Caco-2 (cell line): ENCODE measurements around the gene MS4A15. TPM values are rescaled to one million over a fixed set of nuclear protein-coding genes. Genes with fewer than 3 reads are reported as not detected.

ENCODE experiments used
- BruUV-seq: library from RNA; stranded (reverse); fragments of 400-500 nt; replicated peaks from 2 replicates; lab custom pipeline; 2021; lab: Mats Ljungman, UMichigan
- CTCF ChIA-PET: fragments of 300-600 bp; sonication (Branson Sonifier 250); formaldehyde crosslinking; loops from one replicate; lab custom pipeline; 2022; ENCODE audit warnings: antibody characterized with exemption; lab: Charles Lee
- POLR2A ChIA-PET: fragments of 300-600 bp; sonication (Branson Sonifier 250); formaldehyde crosslinking; loops from one replicate; lab custom pipeline; 2022; ENCODE audit warnings: antibody characterized with exemption; lab: Charles Lee
- DNase-seq, 2 experiments: peaks; one replicate each; pipeline versions ENCODE4 v3.0.0 to v3.0.0-alpha.2; 2020 to 2022
- H3K27me3 ChIP-seq: replicated peaks from 2 replicates; pipeline ENCODE4 v1.6.0; 2011; ENCODE audit warnings: low read length; ENCODE audit not compliant: control insufficient read depth, insufficient read depth
- H3K36me3 ChIP-seq: 2 replicates; pipeline ENCODE4 v1.5.1; 2011; ENCODE audit warnings: low read length; ENCODE audit not compliant: control insufficient read depth, insufficient read depth
- H3K4me1 ChIP-seq: fragments of 250-450 bp; sonication (Bioruptor Pico); 2 replicates; pipeline ENCODE4 v1.5.1; 2020; ENCODE audit warnings: mild to moderate bottlenecking
- H3K4me3 ChIP-seq: 2 replicates; pipeline ENCODE4 v1.5.1; 2011; ENCODE audit warnings: low read depth, mild to moderate bottlenecking, control low read depth, low read length
- H3K9me3 ChIP-seq: fragments of 250-450 bp; sonication (Bioruptor Pico); 2 replicates; pipeline ENCODE4 v1.5.1; 2020; ENCODE audit warnings: mild to moderate bottlenecking, moderate library complexity
- H3K27ac Mint-ChIP-seq: one replicate; pipeline ENCODE4 v1.8.0; 2022; ENCODE audit warnings: mixed read lengths; ENCODE audit not compliant: unreplicated experiment
- H3K27me3 Mint-ChIP-seq: one replicate; pipeline ENCODE4 v1.8.0; 2022; ENCODE audit warnings: mixed read lengths; ENCODE audit not compliant: insufficient read depth, unreplicated experiment
- H3K36me3 Mint-ChIP-seq: one replicate; pipeline ENCODE4 v1.8.0; 2022; ENCODE audit warnings: mild to moderate bottlenecking, mixed read lengths; ENCODE audit not compliant: insufficient read depth, unreplicated experiment
- H3K4me1 Mint-ChIP-seq: one replicate; pipeline ENCODE4 v1.8.0; 2022; ENCODE audit warnings: low read depth, mixed read lengths; ENCODE audit not compliant: unreplicated experiment
- H3K4me3 Mint-ChIP-seq: one replicate; pipeline ENCODE4 v1.8.0; 2022; ENCODE audit warnings: mild to moderate bottlenecking, moderate library complexity, mixed read lengths; ENCODE audit not compliant: unreplicated experiment
- H3K9me3 Mint-ChIP-seq: one replicate; pipeline ENCODE4 v1.8.0; 2022; ENCODE audit warnings: mixed read lengths; ENCODE audit not compliant: unreplicated experiment
- intact Hi-C: fragments of 100-400 bp; cut with micrococcal nuclease; formaldehyde crosslinking; loops from one replicate; pipeline ENCODE4 v1.10.0; 2022; ENCODE audit not compliant: unreplicated experiment
- total RNA-seq: library from RNA; stranded (reverse); gene quantifications from 2 replicates; pipeline ENCODE4 v1.2.3, GENCODE V29; 2022
- TF ChIP-seq, protein P1 (sequence below), 2 experiments: fragments of 200-600 bp in 1 of 2; IDR thresholded peaks; 1 replicate in 1 of 2; 2 replicates in 1 of 2; pipeline versions ENCODE4 v1.5.1 to v1.8.0; 2011 to 2022; ENCODE audit warnings: antibody characterized with exemption in 1 of 2, control low read depth in 1 of 2, inconsistent platforms in 1 of 2, low read depth in 1 of 2, low read length in 1 of 2, mild to moderate bottlenecking in 1 of 2, moderate library complexity in 1 of 2; ENCODE audit not compliant: insufficient read depth in 1 of 2, severe bottlenecking in 1 of 2, unreplicated experiment in 1 of 2

MS4A15 gene
- total RNA-seq, 1 experiment from 2014 or later, result not detected

- Histone ChIP-seq H3K9me3 (peaks cover 27% of the 10 kb centered on the region), H3K4me3 (no peak overlapping the region), H3K36me3 (no peaks in the 10 kb centered on the region), H3K27me3 (no peaks in the 10 kb centered on the region), H3K4me1 (peaks cover 14% of the 10 kb centered on the region)
- BruUV-seq, result no TSS peak
- Mint-ChIP-seq H3K27ac (no peak overlapping the region), H3K4me1 (peaks cover 13% of the 10 kb centered on the region), H3K36me3 (peaks cover 6% of the 10 kb centered on the region), H3K9me3 (peaks cover 12% of the 10 kb centered on the region), H3K4me3 (no peak overlapping the region), H3K27me3 (no peaks in the 10 kb centered on the region)
- ChIA-PET POLR2A (no interaction called here), CTCF (no interaction called here)
- no peak for DNase-seq
- intact Hi-C loops, result no loop called here
- TF ChIP-seq, protein P1, sequence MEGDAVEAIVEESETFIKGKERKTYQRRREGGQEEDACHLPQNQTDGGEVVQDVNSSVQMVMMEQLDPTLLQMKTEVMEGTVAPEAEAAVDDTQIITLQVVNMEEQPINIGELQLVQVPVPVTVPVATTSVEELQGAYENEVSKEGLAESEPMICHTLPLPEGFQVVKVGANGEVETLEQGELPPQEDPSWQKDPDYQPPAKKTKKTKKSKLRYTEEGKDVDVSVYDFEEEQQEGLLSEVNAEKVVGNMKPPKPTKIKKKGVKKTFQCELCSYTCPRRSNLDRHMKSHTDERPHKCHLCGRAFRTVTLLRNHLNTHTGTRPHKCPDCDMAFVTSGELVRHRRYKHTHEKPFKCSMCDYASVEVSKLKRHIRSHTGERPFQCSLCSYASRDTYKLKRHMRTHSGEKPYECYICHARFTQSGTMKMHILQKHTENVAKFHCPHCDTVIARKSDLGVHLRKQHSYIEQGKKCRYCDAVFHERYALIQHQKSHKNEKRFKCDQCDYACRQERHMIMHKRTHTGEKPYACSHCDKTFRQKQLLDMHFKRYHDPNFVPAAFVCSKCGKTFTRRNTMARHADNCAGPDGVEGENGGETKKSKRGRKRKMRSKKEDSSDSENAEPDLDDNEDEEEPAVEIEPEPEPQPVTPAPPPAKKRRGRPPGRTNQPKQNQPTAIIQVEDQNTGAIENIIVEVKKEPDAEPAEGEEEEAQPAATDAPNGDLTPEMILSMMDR (IDR thresholded peaks at IDR 0.05; ENCODE audit: insufficient read depth in 1 of 2, low read depth in 1 of 2, low read length in 1 of 2, severe bottlenecking in 1 of 2, unreplicated experiment in 1 of 2), result no peak
These were observed 38.7 kb upstream of the MS4A15 start for GRCh38 chr11:60717956-60718355.

DNA sequence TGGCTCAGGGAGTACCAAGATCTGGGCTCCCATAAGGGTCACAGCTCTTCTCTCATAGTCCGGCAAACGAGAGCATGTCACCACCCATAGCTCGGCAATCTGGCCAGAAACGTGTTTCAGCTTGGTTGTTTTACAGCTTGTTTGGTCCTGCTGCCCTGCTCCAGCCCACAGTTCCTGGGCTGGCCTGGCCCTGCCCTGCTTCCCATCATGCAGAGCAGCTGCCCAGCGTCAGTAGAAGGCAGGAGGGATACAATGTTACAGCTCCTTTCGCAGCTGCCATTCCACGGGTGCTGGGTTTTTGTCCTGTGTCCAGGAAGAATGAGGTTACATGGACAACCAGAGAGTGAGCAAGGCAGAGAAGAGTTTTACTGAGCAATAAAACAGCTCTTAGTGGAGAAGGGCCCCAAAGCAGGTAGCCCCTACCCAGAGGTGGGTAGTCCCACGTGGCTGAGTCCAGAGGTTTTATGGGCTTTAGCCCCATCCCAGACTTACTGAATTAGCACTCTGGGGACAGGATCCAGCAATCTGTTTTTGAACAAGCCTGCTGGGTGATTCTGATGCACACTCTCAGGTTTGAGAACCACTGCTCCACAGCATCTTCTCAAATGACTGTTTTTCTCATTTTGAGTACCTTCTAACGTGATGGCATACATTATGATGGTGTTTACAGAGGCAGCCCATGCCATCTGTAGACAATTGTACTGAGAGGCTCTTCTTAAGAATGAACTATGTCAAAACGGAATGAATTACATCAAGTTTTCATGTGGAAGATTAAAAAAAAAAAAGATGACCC, 37.9 kb upstream of the MS4A15 start:
- Mint-ChIP-seq H3K36me3 (no peaks in the 10 kb centered on the region), H3K9me3 (peaks cover 12% of the 10 kb centered on the region), H3K4me3 (no peak overlapping the region), H3K4me1 (peaks cover 7% of the 10 kb centered on the region), H3K27ac (no peak overlapping the region), H3K27me3 (no peaks in the 10 kb centered on the region)
- no peak overlapping the region for H3K4me3 ChIP-seq
- H3K9me3 ChIP-seq, result peaks cover 23% of the 10 kb centered on the region
- no peak for DNase-seq
- H3K36me3 ChIP-seq, result no peaks in the 10 kb centered on the region
- peaks cover 10% of the 10 kb centered on the region for H3K4me1 ChIP-seq
- H3K27me3 ChIP-seq, result no peaks in the 10 kb centered on the region
- ChIA-PET POLR2A (no interaction called here), CTCF (no interaction called here)
- BruUV-seq, result no TSS peak
- TF ChIP-seq, protein P1 (IDR thresholded peaks at IDR 0.05; ENCODE audit: insufficient read depth in 1 of 2, low read depth in 1 of 2, low read length in 1 of 2, severe bottlenecking in 1 of 2, unreplicated experiment in 1 of 2), result no peak
- intact Hi-C loops, result loop anchor here (1.0 kb wide), 1 partner anchor 7 kb away; no protein-coding TSS in a partner anchor

- ChIA-PET CTCF (no interaction called here), POLR2A (no interaction called here)
- H3K36me3 Mint-ChIP-seq, result no peaks in the 10 kb centered on the region
- peaks cover 4% of the 10 kb centered on the region for H3K4me1 ChIP-seq
- no peaks in the 10 kb centered on the region for H3K36me3 ChIP-seq
- H3K4me3 Mint-ChIP-seq, result no peak overlapping the region
- no peaks in the 10 kb centered on the region for H3K27me3 Mint-ChIP-seq
- BruUV-seq, result no TSS peak
- H3K4me1 Mint-ChIP-seq, result peaks cover 5% of the 10 kb centered on the region
- no peak for DNase-seq
- H3K27ac Mint-ChIP-seq, result no peak overlapping the region
- TF ChIP-seq, protein P1 (IDR thresholded peaks at IDR 0.05; ENCODE audit: insufficient read depth in 1 of 2, low read depth in 1 of 2, low read length in 1 of 2, severe bottlenecking in 1 of 2, unreplicated experiment in 1 of 2), result no peak
- peaks cover 12% of the 10 kb centered on the region for H3K9me3 Mint-ChIP-seq
- intact Hi-C loops, result loop anchor here (1.0 kb wide), 1 partner anchor 8 kb away; no protein-coding TSS in a partner anchor
- H3K9me3 ChIP-seq, result peaks cover 23% of the 10 kb centered on the region
- H3K27me3 ChIP-seq, result no peaks in the 10 kb centered on the region
- no peak overlapping the region for H3K4me3 ChIP-seq
These were observed 37.3 kb upstream of the MS4A15 start for GRCh38 chr11:60719391-60719790.
